ENCODE data around the gene MS4A7.

DNA sequence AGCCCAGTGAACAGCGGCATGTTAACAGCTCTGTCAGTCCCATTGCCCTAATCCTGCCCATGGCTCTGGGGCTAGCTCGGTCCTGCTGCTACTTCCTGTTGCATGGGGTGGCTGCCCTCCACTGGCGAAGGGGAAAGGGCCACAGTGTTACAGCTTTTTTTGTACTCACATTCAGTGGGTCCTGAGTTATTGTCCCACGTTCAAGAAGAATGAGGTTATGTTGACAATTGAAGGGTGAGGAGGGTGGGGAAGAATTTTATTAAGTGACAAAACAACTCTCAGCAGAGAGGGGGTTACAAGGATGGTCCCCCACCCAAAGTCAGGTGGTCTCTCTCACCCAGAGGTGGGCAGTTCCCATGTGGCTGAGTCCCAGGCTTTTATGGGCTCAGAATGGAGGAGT, 17.7 kb upstream of the MS4A7 start:
- TF ChIP-seq CTCF (conservative IDR thresholded peaks at IDR 0.05 in 1 of 2, IDR thresholded peaks at IDR 0.05 in 1 of 2; ENCODE audit: low read depth in 1 of 2, low read length in 2 of 2) (no peak), EZH2 (IDR thresholded peaks at IDR 0.05; ENCODE audit: low read length, missing control alignments) (no peak)
